Measurements from ENCODE around the gene HNRNPL. TPM values are rescaled to one million over a fixed set of nuclear protein-coding genes. Genes with fewer than 3 reads are reported as not detected.

The HNRNPL gene
- 179 and 198 TPM in 2 replicates for total RNA-seq

DNA sequence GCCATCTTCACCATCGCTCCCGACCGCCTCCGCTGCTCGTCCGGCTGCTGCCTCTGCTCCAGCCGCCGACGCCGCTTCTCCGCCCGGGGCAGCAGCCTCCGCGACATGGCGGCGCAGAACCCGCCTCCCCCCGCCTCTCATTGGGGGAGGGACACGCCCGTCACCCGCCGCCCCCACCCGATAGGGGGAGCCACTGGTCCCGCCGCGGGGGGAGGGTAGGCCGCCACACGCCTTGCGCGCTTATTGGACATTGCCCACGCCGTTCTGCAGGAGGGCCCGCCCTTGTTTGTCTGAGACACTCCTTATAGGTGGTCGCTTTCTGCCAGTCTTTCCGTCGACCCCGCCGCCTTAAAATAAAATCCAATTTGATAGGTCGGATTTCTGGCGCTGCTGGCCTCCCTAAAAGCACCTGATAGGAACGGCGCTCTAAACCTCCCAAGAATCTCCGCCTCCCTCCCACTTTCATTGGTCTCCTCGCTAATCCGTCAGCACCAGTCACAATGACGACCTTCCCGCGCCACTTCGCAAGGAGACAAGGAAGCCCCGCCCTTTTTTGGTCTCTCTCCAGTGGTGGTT lies at the start of gene HNRNPL:
TSS of gene HNRNPL (minus strand) at position 127 of the 576 bp plus-strand sequence. CDS start at position 107, 20 bp downstream.

DNA sequence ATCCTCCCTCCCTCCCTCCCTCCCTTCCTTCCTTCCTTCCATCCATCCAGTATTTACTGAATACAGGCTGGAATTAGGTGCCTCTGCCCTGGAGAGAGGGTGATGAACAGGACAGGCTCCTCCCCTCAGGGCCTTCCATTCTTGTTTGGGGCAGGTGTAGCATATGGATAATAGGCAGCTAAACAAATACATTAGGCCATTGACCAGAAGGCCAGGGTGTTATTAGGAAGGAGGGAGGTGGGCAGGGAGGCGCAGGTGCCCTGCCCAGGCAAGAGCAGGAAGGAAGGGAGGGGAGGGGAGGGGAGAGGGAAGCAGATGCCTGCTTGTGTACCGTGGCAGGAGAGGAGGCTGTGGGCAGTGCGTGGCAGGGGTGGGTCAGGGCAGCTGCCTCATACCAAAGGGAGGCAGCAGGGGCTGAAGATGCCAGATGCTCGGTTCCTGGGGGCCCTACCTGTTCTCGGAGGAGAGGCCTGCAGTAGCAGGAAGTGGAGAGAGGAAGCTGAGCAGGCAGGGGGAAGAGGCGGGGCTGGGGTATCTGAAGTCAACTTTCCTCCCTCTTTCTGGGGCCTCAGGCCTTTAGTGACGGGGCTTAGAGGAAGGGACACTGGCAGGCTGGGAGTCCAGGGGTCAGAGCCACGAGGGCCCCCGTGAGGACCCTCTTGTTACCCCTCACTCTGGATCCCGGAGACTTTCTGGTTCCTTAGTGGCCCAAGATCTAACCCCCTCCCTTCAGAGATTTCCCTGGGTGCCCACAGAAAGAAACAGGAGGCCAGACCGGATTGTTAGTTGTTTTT lies 28.2 kb upstream of the HNRNPL start, which contains the start of gene RINL:
TSS of gene RINL (minus strand) at position 495 of the 794 bp plus-strand sequence. CDS start 1,533 bp downstream, outside the sequence.

DNA sequence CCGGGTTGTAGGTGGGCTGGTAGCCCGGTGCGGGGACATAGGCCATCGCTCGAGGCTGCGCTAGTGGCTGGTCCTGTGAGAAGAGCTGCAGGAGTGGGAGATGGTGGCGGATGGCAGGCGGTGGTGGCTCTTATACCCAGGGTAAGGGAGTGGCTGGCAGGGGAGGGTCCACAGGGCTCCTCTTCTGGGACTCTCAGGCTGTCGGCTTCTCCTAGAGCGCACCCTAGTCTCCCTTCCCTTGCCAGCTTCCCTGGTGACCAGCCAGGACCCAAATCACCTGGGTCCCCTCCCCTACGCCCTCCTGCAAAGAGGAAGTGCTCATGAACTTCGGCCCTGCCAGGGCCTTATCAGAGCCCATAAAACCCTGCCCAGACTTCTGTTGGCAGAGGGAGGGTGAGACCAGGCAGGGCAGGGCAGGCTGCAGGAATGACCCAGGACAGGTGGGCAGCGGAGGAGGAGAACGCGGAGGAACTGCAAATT lies 36.9 kb downstream of the HNRNPL start, which contains the start of gene LGALS4:
TSS of gene LGALS4 (minus strand) at position 105 of the 480 bp plus-strand sequence. CDS start at position 46, 59 bp downstream.

DNA sequence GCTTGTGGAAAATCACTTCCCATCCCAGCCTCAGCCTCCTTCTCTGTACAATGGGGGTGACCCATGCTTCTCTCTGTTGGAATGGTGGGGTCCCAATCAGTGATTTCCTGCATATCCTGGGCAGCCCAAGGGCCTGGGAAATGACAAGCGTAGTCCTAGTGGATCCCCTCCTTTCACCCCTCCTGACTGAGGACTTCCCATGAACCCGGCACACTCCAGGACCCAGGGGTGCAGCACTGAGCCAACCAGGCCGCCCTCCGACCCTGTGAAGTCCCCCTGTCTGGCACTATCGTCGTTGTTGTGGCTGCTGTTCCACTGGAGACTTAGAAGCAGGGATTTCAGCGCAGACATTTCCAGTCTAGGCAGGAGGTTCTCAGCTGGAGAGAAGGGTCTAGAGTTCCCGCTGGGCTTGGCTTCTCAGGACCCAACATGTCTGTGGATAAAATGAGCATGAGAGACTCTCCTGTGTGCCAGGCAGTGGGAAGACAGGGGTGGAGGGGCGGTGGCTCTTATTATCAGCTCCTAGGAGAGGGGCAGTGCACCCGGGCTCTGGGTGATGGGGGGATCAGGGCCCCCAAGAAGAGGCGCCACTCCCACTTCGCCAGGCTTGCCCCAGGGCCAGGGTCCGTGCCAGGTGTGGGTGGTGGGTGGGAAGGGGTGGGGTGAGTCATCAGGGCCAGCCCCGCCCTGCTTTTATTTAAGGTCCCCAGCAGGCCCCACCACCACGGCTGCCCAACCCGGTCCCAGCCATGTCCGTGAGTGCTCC lies 61.1 kb downstream of the HNRNPL start, which contains the start of gene LGALS7B:
TSS of gene LGALS7B (plus strand) at position 723 of the 766 bp plus-strand sequence. CDS start at position 750, 27 bp downstream.

Other genes starting within 250 kb of the HNRNPL start
- 0.16 and 0.90 TPM in 2 replicates for gene MAP4K1, start 232.0 kb downstream of the HNRNPL start, total RNA-seq
- 443 and 497 TPM in 2 replicates for gene EIF3K, start 230.8 kb downstream of the HNRNPL start, total RNA-seq
- gene ACTN4, start 202.3 kb downstream of the HNRNPL start, total RNA-seq: 309 and 476 TPM in 2 replicates
- gene CAPN12, start 105.5 kb downstream of the HNRNPL start, total RNA-seq: 2.8 TPM in 1 of 2 replicates, not detected in the other
- gene LGALS7, start 76.5 kb downstream of the HNRNPL start, total RNA-seq: not detected in 2 replicates
- not detected in 2 replicates for gene LGALS7B, start 60.8 kb downstream of the HNRNPL start, total RNA-seq
- gene LGALS4, start 37.0 kb downstream of the HNRNPL start, total RNA-seq: not detected in 2 replicates
- gene ECH1, start 18.2 kb downstream of the HNRNPL start, total RNA-seq: 61.9 and 89.9 TPM in 2 replicates
- 1.5 and 2.3 TPM in 2 replicates for gene RINL, start 28.3 kb upstream of the HNRNPL start, total RNA-seq
- 56.7 and 57.2 TPM in 2 replicates for gene SIRT2, start 49.6 kb upstream of the HNRNPL start, total RNA-seq
- gene NFKBIB, start 50.0 kb upstream of the HNRNPL start, total RNA-seq: 15.3 and 18.0 TPM in 2 replicates
- gene CCER2, start 62.2 kb upstream of the HNRNPL start, total RNA-seq: not detected in 2 replicates
- 15.5 and 22.0 TPM in 2 replicates for gene SARS2, start 80.8 kb upstream of the HNRNPL start, total RNA-seq
- 32.2 and 33.8 TPM in 2 replicates for gene MRPS12, start 81.0 kb upstream of the HNRNPL start, total RNA-seq
- 18.4 and 26.2 TPM in 2 replicates for gene FBXO17, start 125.8 kb upstream of the HNRNPL start, total RNA-seq
- gene FBXO27, start 182.6 kb upstream of the HNRNPL start, total RNA-seq: 0.18 and 0.49 TPM in 2 replicates
- gene ACP7, start 234.4 kb upstream of the HNRNPL start, total RNA-seq: not detected in 2 replicates